A549 (cell line): ENCODE data around the gene CTU2. TPM values are rescaled to one million over a fixed set of nuclear protein-coding genes. Genes with fewer than 3 reads are reported as not detected.

Source experiments
- ATAC-seq, 2 experiments: fragments of 200-7000 bp in 1 of 2; fragments of >200 bp in 1 of 2; cut with Nextera tagmentation in 1 of 2; cut with Tn5 transposase in 1 of 2; 3 replicates each; pipeline versions ENCODE4 v1.8.0 to v1.9.1; 2018 to 2020; ENCODE audit warnings: mild to moderate bottlenecking in 1 of 2, moderate library complexity in 1 of 2
- CTCF ChIA-PET: fragments of 300-600 bp; sonication (Branson Sonifier 250); formaldehyde crosslinking; extraction: SDS; loops from one replicate; lab custom pipeline; 2021; ENCODE audit warnings: antibody characterized with exemption, inconsistent platforms; lab: Yijun Ruan, JAX
- POLR2A ChIA-PET: fragments of 350-600 bp; formaldehyde crosslinking; extraction: SDS; loops from one replicate; lab custom pipeline; 2021; ENCODE audit warnings: antibody characterized with exemption, inconsistent platforms; lab: Yijun Ruan, JAX
- DNase-seq, 2 experiments: peaks; one replicate each; pipeline versions ENCODE4 v3.0.0 to v3.0.0-alpha.2; 2011 to 2016; ENCODE audit warnings: low read depth in 1 of 2, low spot score in 1 of 2
- FAIRE-seq: peaks from 2 replicates; lab custom pipeline; 2011; peaks lifted over from hg19 to GRCh38; lab: Jason Lieb, UNC
- H3K27ac ChIP-seq, 2 experiments: fragments of >200 bp; sonication (Bioruptor Twin); formaldehyde crosslinking; 3 replicates each; pipeline ENCODE4 v1.5.1; 2016 to 2017
- H3K4me1 ChIP-seq: fragments of >200 bp; sonication (Bioruptor Twin); formaldehyde crosslinking; 3 replicates; pipeline ENCODE4 v1.6.1; 2016
- H3K4me2 ChIP-seq: fragments of >200 bp; sonication (Bioruptor Twin); formaldehyde crosslinking; 3 replicates; pipeline ENCODE4 v1.6.1; 2016
- H3K4me3 ChIP-seq: fragments of >200 bp; sonication (Bioruptor Twin); formaldehyde crosslinking; 3 replicates; pipeline ENCODE4 v1.5.1; 2016
- H3K9me3 ChIP-seq: fragments of >200 bp; sonication (Bioruptor Twin); formaldehyde crosslinking; 3 replicates; pipeline ENCODE4 v1.6.1; 2016
- BHLHE40 ChIP-seq: IDR thresholded peaks from 2 replicates; pipeline ENCODE4 v1.6.1; 2012; ENCODE audit warnings: low read depth, low read length, inconsistent platforms
- CBX2 ChIP-seq: fragments of 200-600 bp; sonication (generic); IDR thresholded peaks from 2 replicates; pipeline ENCODE4 v1.6.1; 2016; ENCODE audit warnings: low read depth, mild to moderate bottlenecking, borderline replicate concordance
- CEBPB ChIP-seq, 2 experiments: fragments of >200 bp in 1 of 2; sonication (Bioruptor Twin) in 1 of 2; formaldehyde crosslinking in 1 of 2; IDR thresholded peaks; 2 replicates each; pipeline ENCODE4 v1.6.1; 2012 to 2016
- FOSB ChIP-seq: fragments of 250-450 bp; sonication (Bioruptor Pico); IDR thresholded peaks from 2 replicates; pipeline ENCODE4 v1.5.0; 2020; ENCODE audit warnings: mild to moderate bottlenecking, moderate library complexity
- HEYL ChIP-seq: fragments of 250-450 bp; sonication (Bioruptor Pico); IDR thresholded peaks from 2 replicates; pipeline ENCODE4 v1.8.0; 2021; ENCODE audit warnings: mild to moderate bottlenecking, moderate library complexity
- HOXA7 ChIP-seq: fragments of 250-450 bp; sonication (Bioruptor Pico); IDR thresholded peaks from 2 replicates; pipeline ENCODE4 v1.5.0; 2020; ENCODE audit warnings: mild to moderate bottlenecking, moderate library complexity
- HOXB13 ChIP-seq: fragments of 250-450 bp; sonication (Bioruptor Pico); IDR thresholded peaks from 2 replicates; pipeline ENCODE4 v1.5.0; 2020; ENCODE audit warnings: low read depth, mild to moderate bottlenecking, moderate library complexity
- JUN ChIP-seq, 2 experiments: fragments of >200 bp; sonication (Bioruptor Twin); formaldehyde crosslinking; IDR thresholded peaks; 2 replicates in 1 of 2; 3 replicates in 1 of 2; pipeline ENCODE4 v1.6.1; 2016 to 2017
- KDM1A ChIP-seq: fragments of 200-600 bp; sonication (generic); IDR thresholded peaks from 2 replicates; pipeline ENCODE4 v1.6.1; 2016; ENCODE audit warnings: low read depth, mild to moderate bottlenecking
- NFE2L2 ChIP-seq: fragments of 150-350 bp; conservative IDR thresholded peaks from 2 replicates; pipeline ENCODE4 v1.6.1; 2014; ENCODE audit warnings: low read length
- PHF8 ChIP-seq: fragments of 200-600 bp; sonication (generic); IDR thresholded peaks from 2 replicates; pipeline ENCODE4 v1.6.1; 2016; ENCODE audit warnings: low read depth, mild to moderate bottlenecking, antibody characterized with exemption, moderate library complexity, borderline replicate concordance
- POLR2AphosphoS2 ChIP-seq: conservative IDR thresholded peaks from 2 replicates; pipeline ENCODE4 v1.6.1; 2012; ENCODE audit warnings: low read length, improper control_type of control experiment, inconsistent platforms
- RAD21 ChIP-seq, 2 experiments: fragments of >200 bp in 1 of 2; sonication (Bioruptor Twin) in 1 of 2; formaldehyde crosslinking in 1 of 2; IDR thresholded peaks in 1 of 2; conservative IDR thresholded peaks in 1 of 2; 2 replicates in 1 of 2; 3 replicates in 1 of 2; pipeline ENCODE4 v1.6.1; 2012 to 2018; ENCODE audit warnings: inconsistent platforms in 1 of 2
- RFX5 ChIP-seq: fragments of 450-650 bp; IDR thresholded peaks from 2 replicates; pipeline ENCODE4 v1.7.1; 2014; ENCODE audit warnings: antibody characterized with exemption, mild to moderate bottlenecking, moderate library complexity
- SMC3 ChIP-seq: fragments of >200 bp; sonication (Bioruptor Twin); formaldehyde crosslinking; IDR thresholded peaks from 3 replicates; pipeline ENCODE4 v1.6.1; 2018; ENCODE audit warnings: inconsistent platforms
- TFCP2L1 ChIP-seq: fragments of 250-450 bp; sonication (Bioruptor Pico); IDR thresholded peaks from 2 replicates; pipeline ENCODE4 v1.5.0; 2021; ENCODE audit warnings: mild to moderate bottlenecking
- TP53 ChIP-seq: fragments of 250-450 bp; sonication (Bioruptor Pico); IDR thresholded peaks from 2 replicates; pipeline ENCODE4 v1.5.0; 2021; ENCODE audit warnings: mild to moderate bottlenecking, moderate library complexity
- ZC3H11A ChIP-seq: fragments of 450-650 bp; IDR thresholded peaks from 2 replicates; pipeline ENCODE4 v1.6.1; 2014; ENCODE audit warnings: antibody characterized with exemption, mild to moderate bottlenecking
- WGBS: methylation state at CpG from one replicate; pipeline ENCODE4 v1.1.6; 2017; ENCODE audit errors: missing lambda C conversion rate; 5-methylcytosine and 5-hydroxymethylcytosine counted together
- polyA plus RNA-seq, 4 experiments: library from polyadenylated mRNA; depleted of rRNA in 3 of 4; stranded (reverse); fragments of >200 nt; fragmentation: RNase III in 1 of 4; extraction: RNeasy Plus Mini Kit Qiagen cat#74134 plus additional on column Dnase treatment in 1 of 4; gene quantifications; 2 replicates in 3 of 4; 3 replicates in 1 of 4; pipeline ENCODE4 v1.2.3, GENCODE V29; 2011 to 2017
- TF ChIP-seq, protein P1 (sequence below): fragments of 200-600 bp; sonication (generic); IDR thresholded peaks from 2 replicates; pipeline ENCODE4 v1.6.1; 2016; ENCODE audit warnings: antibody characterized with exemption, mild to moderate bottlenecking, moderate library complexity
- TF ChIP-seq, protein P2 (sequence below): IDR thresholded peaks from 2 replicates; pipeline ENCODE4 v1.6.1; 2012
- TF ChIP-seq, protein P3 (sequence below): IDR thresholded peaks from 2 replicates; pipeline ENCODE4 v1.6.1; 2012; ENCODE audit warnings: low read depth, borderline replicate concordance
- TF ChIP-seq, protein P4 (sequence below): fragments of >200 bp; sonication (Bioruptor Twin); formaldehyde crosslinking; IDR thresholded peaks from 2 replicates; pipeline ENCODE4 v1.6.1; 2016
- TF ChIP-seq, protein P5 (sequence below): fragments of >200 bp; sonication (Bioruptor Twin); formaldehyde crosslinking; IDR thresholded peaks from 3 replicates; pipeline ENCODE4 v1.6.1; 2016
- TF ChIP-seq, protein P6 (sequence below): fragments of 250-450 bp; sonication (Bioruptor Pico); IDR thresholded peaks from 2 replicates; pipeline ENCODE4 v1.5.0; 2020; ENCODE audit warnings: low read depth, mild to moderate bottlenecking, moderate library complexity
- TF ChIP-seq, protein P7 (sequence below): fragments of >200 bp; sonication (Bioruptor Twin); formaldehyde crosslinking; IDR thresholded peaks from 3 replicates; pipeline ENCODE4 v1.5.1; 2016
- TF ChIP-seq, protein P8 (sequence below): fragments of 450-650 bp; IDR thresholded peaks from 2 replicates; pipeline ENCODE4 v1.6.1; 2014; ENCODE audit warnings: antibody characterized with exemption
- TF ChIP-seq, protein P9 (sequence below): fragments of 150-350 bp; IDR thresholded peaks from 2 replicates; pipeline ENCODE4 v1.6.1; 2014; ENCODE audit warnings: low read depth, mild to moderate bottlenecking, low read length

The CTU2 gene
- polyA plus RNA-seq, 2 of the 4 experiments (the other 2 are of a cell fraction), result 16.4 to 21.8 TPM

DNA sequence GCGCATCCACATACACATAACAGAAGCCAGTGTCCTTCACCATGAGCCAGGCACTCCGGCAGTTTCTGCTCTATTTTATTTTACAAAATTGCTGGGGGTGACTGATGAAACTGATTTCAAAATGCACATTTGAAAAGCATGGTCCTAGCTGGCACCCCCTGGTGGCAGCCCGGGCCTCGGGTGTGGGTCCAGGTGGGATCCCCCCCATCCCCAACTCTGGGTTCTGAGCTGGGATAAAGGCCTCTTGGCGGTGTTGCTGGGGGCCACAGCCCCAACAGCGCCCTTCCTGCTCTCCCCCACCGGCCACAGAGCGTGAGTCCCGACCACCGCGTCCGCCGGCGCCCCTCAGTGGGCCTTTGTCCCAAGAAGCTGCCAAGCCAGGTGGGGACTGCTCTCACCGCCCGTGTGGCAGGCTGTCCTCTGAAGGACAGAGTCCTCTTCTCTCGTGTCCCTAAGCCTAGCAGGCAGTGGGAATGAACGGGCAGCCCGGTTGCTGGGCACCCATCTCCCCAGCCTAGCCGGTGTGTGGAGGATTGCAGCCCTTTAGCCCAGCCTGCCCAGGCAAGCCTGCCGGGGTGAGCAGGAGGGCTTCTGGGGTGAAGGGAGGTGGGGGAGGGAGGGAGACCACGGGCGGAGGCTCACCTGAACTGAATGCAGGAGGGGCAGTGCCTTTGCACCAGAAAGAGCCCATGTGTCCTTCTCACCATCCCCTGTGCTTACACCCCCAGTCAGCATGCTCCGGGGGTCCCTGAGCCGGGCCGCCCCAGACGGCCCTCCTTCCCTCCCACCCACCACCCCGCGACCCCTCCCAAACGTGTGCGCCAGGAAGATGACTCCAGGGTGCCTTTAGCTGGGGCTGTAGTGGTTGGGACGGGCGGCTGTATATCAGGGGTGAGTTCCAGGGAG, 20.9 kb upstream of the CTU2 start:
- ChIA-PET CTCF (interaction anchor here (0.6 to 2.2 kb wide), 11 partner anchors 13 to 151 kb away, joined by 3 to 8 read pairs (median 4); no protein-coding TSS in a partner anchor), POLR2A (no interaction called here)
- WGBS, result 40% methylated on average over 23 of the region's 33 CpGs
- FAIRE-seq, result no peak
- peaks cover 16% of the 10 kb centered on the region; the same call in 2 of the 3 replicates for H3K4me1 ChIP-seq
- DNase-seq, result peak; percentile 37 to 84
- peak; percentile 44 to 56 for ATAC-seq
- no peaks in the 10 kb centered on the region for H3K9me3 ChIP-seq
- H3K4me2 ChIP-seq, result peak overlapping the region; percentile 100
- H3K27ac ChIP-seq, result peak overlapping the region in 1 of 2 experiments; percentile 75; a peak in 3 of 6 replicates
- H3K4me3 ChIP-seq, result peak overlapping the region; percentile 75
- TF ChIP-seq FOSB, result no peak
- TF ChIP-seq, protein P1, sequence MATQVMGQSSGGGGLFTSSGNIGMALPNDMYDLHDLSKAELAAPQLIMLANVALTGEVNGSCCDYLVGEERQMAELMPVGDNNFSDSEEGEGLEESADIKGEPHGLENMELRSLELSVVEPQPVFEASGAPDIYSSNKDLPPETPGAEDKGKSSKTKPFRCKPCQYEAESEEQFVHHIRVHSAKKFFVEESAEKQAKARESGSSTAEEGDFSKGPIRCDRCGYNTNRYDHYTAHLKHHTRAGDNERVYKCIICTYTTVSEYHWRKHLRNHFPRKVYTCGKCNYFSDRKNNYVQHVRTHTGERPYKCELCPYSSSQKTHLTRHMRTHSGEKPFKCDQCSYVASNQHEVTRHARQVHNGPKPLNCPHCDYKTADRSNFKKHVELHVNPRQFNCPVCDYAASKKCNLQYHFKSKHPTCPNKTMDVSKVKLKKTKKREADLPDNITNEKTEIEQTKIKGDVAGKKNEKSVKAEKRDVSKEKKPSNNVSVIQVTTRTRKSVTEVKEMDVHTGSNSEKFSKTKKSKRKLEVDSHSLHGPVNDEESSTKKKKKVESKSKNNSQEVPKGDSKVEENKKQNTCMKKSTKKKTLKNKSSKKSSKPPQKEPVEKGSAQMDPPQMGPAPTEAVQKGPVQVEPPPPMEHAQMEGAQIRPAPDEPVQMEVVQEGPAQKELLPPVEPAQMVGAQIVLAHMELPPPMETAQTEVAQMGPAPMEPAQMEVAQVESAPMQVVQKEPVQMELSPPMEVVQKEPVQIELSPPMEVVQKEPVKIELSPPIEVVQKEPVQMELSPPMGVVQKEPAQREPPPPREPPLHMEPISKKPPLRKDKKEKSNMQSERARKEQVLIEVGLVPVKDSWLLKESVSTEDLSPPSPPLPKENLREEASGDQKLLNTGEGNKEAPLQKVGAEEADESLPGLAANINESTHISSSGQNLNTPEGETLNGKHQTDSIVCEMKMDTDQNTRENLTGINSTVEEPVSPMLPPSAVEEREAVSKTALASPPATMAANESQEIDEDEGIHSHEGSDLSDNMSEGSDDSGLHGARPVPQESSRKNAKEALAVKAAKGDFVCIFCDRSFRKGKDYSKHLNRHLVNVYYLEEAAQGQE, result no peak
- TF ChIP-seq, protein P2, sequence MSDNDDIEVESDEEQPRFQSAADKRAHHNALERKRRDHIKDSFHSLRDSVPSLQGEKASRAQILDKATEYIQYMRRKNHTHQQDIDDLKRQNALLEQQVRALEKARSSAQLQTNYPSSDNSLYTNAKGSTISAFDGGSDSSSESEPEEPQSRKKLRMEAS, result no peak
- no peak for TF ChIP-seq HOXA7 (CRISPR knock-in tag)
- no peak for TF ChIP-seq PHF8
- peak; percentile 32; the same call in 1 of the 3 replicates for TF ChIP-seq SMC3
- no peak for TF ChIP-seq TFCP2L1 (CRISPR knock-in tag)
- 0 out of 4 replicates have a peak, but pooled peaks of 1 of the 2 experiments have one; percentile 19 for TF ChIP-seq CEBPB (IDR thresholded peaks at IDR 0.05)
- TF ChIP-seq ZC3H11A, result no peak
- TF ChIP-seq, protein P3, sequence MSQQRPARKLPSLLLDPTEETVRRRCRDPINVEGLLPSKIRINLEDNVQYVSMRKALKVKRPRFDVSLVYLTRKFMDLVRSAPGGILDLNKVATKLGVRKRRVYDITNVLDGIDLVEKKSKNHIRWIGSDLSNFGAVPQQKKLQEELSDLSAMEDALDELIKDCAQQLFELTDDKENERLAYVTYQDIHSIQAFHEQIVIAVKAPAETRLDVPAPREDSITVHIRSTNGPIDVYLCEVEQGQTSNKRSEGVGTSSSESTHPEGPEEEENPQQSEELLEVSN, result no peak
- TF ChIP-seq NFE2L2, result no peak
- 0 out of 5 replicates have a peak, but pooled peaks of 1 of the 2 experiments have one; percentile 29 for TF ChIP-seq JUN (IDR thresholded peaks at IDR 0.05)
- TF ChIP-seq, protein P4, sequence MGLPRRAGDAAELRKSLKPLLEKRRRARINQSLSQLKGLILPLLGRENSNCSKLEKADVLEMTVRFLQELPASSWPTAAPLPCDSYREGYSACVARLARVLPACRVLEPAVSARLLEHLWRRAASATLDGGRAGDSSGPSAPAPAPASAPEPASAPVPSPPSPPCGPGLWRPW, result no peak
- TF ChIP-seq, protein P5, sequence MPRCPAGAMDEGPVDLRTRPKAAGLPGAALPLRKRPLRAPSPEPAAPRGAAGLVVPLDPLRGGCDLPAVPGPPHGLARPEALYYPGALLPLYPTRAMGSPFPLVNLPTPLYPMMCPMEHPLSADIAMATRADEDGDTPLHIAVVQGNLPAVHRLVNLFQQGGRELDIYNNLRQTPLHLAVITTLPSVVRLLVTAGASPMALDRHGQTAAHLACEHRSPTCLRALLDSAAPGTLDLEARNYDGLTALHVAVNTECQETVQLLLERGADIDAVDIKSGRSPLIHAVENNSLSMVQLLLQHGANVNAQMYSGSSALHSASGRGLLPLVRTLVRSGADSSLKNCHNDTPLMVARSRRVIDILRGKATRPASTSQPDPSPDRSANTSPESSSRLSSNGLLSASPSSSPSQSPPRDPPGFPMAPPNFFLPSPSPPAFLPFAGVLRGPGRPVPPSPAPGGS, result no peak
- TF ChIP-seq, protein P6, sequence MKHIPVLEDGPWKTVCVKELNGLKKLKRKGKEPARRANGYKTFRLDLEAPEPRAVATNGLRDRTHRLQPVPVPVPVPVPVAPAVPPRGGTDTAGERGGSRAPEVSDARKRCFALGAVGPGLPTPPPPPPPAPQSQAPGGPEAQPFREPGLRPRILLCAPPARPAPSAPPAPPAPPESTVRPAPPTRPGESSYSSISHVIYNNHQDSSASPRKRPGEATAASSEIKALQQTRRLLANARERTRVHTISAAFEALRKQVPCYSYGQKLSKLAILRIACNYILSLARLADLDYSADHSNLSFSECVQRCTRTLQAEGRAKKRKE (CRISPR knock-in tag), result no peak
- TF ChIP-seq TP53, result no peak
- TF ChIP-seq, protein P7, sequence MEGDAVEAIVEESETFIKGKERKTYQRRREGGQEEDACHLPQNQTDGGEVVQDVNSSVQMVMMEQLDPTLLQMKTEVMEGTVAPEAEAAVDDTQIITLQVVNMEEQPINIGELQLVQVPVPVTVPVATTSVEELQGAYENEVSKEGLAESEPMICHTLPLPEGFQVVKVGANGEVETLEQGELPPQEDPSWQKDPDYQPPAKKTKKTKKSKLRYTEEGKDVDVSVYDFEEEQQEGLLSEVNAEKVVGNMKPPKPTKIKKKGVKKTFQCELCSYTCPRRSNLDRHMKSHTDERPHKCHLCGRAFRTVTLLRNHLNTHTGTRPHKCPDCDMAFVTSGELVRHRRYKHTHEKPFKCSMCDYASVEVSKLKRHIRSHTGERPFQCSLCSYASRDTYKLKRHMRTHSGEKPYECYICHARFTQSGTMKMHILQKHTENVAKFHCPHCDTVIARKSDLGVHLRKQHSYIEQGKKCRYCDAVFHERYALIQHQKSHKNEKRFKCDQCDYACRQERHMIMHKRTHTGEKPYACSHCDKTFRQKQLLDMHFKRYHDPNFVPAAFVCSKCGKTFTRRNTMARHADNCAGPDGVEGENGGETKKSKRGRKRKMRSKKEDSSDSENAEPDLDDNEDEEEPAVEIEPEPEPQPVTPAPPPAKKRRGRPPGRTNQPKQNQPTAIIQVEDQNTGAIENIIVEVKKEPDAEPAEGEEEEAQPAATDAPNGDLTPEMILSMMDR, result peak; percentile 50
- TF ChIP-seq, protein P8, sequence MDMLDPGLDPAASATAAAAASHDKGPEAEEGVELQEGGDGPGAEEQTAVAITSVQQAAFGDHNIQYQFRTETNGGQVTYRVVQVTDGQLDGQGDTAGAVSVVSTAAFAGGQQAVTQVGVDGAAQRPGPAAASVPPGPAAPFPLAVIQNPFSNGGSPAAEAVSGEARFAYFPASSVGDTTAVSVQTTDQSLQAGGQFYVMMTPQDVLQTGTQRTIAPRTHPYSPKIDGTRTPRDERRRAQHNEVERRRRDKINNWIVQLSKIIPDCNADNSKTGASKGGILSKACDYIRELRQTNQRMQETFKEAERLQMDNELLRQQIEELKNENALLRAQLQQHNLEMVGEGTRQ, result no peak
- no peak for TF ChIP-seq KDM1A
- TF ChIP-seq HEYL, result no peak
- TF ChIP-seq RAD21 (conservative IDR thresholded peaks at IDR 0.05 in 1 of 2, IDR thresholded peaks at IDR 0.05 in 1 of 2), result 0 out of 5 replicates have a peak, but pooled peaks of 1 of the 2 experiments have one; percentile 26
- TF ChIP-seq CBX2, result no peak
- TF ChIP-seq BHLHE40, result no peak
- TF ChIP-seq HOXB13, result no peak
- TF ChIP-seq POLR2AphosphoS2, result no peak
- TF ChIP-seq, protein P9, sequence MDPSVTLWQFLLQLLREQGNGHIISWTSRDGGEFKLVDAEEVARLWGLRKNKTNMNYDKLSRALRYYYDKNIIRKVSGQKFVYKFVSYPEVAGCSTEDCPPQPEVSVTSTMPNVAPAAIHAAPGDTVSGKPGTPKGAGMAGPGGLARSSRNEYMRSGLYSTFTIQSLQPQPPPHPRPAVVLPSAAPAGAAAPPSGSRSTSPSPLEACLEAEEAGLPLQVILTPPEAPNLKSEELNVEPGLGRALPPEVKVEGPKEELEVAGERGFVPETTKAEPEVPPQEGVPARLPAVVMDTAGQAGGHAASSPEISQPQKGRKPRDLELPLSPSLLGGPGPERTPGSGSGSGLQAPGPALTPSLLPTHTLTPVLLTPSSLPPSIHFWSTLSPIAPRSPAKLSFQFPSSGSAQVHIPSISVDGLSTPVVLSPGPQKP, result no peak
- no peak for TF ChIP-seq RFX5
